Putamen (tissue), 1 donor: Measurements from ENCODE around the gene UFSP1.

Source experiments
- DNase-seq: peaks from one replicate; pipeline ENCODE4 v3.0.0-alpha.2; 2016; ENCODE audit warnings: low spot score

Gene UFSP1

GRCh38 chr7:100882201-100882600 lies 7.3 kb downstream of the UFSP1 start:
- no peak for DNase-seq

DNA sequence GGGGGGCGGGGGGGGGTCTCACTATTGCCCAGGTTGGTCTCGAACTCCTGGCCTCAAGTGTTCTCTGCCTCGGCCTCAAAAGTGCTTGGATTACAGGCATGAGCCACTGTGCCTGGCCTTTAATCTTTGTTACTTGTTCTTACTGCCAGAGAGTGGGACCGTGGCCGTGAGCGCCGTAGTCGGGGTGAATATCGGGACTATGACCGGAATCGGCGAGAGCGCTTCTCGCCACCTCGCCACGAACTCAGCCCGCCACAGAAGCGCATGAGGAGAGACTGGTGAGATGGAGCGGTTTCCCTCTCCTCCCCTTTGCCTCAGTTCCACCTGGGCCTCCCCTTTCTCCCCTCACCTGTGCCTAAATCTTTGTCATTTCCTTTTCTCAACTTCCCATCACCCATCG lies 8.4 kb downstream of the UFSP1 start:
- DNase-seq = no peak

GRCh38 chr7:100880645-100881044 lies 8.9 kb downstream of the UFSP1 start:
- DNase-seq = no peak

- DNase-seq = peak; percentile 39
These were observed 9.7 kb downstream of the UFSP1 start for GRCh38 chr7:100879685-100880261.

DNA sequence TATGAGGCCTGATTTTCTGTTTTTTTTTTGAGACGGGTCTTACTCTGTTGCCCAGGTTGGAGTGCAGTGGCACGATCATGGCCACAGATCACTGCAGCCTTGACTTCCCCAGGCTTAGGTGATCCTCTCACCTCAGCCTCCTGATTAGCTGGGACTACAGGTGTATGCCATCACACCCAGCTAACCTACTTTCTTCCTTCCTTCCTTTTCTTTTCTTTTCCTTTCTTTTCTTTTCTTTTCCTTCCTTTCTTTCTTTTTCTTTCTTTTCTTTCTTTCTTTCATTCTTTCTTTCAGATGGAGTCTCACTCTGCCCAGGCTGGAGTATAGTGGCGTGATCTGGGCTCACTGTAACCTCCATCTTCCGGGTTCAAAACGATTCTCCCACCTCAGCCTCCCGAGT lies 10.8 kb downstream of the UFSP1 start:
- DNase-seq = no peak

- DNase-seq = no peak
These were observed 11.5 kb downstream of the UFSP1 start for GRCh38 chr7:100878013-100878412.

DNA sequence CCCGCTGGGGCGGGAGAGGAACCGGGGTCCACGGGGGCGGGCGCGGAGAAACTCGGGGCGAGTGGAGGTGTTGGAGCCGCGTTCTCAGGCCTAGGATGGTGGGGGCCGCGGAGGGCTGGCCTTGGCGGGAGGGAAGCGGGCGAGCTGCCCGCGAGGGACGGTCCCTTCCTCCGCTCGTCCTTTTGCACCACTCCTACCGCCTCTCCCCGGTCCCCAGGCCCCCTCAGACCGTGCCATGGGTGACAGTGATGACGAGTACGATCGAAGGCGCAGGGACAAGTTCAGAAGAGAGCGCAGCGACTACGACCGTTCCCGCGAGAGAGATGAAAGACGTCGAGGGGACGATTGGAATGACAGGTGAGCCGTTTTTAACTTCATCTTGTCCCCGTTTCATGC lies 14.2 kb downstream of the UFSP1 start:
- DNase-seq = no peak

- peak; percentile 99 for DNase-seq
These were observed 14.7 kb downstream of the UFSP1 start, which contains the start of gene SRRT for GRCh38 chr7:100874577-100875355. TSS of gene SRRT (plus strand) at chr7:100875103. CDS start at chr7:100875591, 488 bp downstream.

GRCh38 chr7:100874300-100874576 lies 15.3 kb downstream of the UFSP1 start:
- DNase-seq = no peak

- DNase-seq = no peak
These were observed 15.8 kb downstream of the UFSP1 start for GRCh38 chr7:100873599-100874299.

GRCh38 chr7:100867776-100868485 lies 21.6 kb downstream of the UFSP1 start:
- no peak for DNase-seq

DNA sequence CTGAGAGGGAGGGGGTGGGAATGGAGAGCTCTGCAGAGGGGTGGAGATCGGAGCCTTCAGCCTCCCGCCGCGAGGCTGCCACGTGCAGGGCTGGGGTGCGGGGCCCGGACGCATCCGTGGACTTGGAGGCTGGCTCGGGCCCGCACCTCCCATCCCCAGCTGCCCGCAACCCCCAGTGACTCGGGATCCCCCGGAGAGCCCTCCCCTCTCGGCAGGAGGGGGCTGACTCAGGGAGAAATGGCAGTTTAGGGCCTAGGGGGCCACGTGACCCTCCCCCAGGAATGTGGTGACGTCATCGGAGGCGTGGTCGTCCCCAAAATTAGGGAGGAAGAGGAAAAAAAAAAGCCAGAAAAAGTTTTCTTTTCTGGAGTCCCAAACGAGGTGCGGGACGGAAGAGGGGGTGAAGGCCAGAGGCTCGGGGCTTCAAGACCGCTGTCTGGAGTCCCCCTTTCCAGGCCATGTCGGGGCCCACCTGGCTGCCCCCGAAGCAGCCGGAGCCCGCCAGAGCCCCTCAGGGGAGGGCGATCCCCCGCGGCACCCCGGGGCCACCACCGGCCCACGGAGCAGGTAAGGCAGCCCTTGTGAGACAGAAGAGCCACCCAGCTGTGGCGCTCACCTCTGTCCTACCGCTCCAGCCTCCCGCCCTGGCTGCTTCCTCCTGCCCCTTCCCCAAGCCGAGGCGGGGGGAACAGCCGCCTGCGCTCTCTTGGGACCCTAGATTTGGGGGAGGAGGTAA lies 22.3 kb downstream of the UFSP1 start, which contains the start of gene TRIP6:
Gene TRIP6, plus strand, starts transcription at position 348 of the 736 bp plus-strand sequence. Its CDS starts 111 bp downstream, at position 459.
- peak; percentile 85 for DNase-seq

DNA sequence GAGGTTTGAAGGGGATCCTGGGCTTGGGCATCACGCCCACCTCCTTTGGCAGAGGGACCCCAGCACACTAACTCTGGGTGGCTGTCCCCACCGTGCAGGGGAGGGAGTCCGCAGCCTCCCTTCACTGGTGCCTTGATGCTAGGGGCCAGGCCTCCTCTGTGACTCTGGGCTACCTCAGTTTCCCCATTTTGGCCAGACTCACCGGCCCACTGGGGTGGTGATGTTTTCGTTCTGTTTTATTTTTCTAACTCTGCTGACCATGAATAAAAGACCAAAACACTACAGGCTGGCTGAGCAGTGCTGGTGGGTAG lies 22.8 kb downstream of the UFSP1 start:
- no peak for DNase-seq

GRCh38 chr7:100865938-100866728 lies 23.4 kb downstream of the UFSP1 start:
- DNase-seq = peak; percentile 81

DNA sequence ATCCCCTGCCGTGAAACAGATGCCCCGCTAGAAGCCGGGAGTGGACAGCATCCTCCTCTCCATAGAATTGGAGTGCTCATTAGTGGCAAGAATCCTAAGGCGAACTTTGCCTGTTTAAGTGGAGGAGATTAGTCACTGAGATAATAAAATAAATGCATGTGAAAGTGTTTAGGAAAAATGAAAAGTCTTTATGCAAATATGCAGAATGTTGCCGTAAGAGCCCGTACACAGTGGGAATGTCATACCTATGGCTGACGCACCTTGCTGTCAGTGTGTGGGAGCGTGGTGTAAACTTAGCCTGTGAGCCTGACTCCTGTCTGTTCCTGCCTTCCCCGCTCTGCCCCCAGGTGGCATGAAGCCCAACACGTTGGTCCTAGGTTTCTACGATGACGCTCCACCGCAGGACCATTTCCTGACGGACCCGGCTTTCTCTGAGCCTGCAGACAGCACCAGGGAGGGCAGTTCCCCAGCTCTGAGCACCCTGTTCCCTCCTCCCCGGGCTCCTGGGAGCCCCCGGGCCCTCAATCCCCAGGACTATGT lies 24.1 kb downstream of the UFSP1 start:
- DNase-seq = peak; percentile 50

DNA sequence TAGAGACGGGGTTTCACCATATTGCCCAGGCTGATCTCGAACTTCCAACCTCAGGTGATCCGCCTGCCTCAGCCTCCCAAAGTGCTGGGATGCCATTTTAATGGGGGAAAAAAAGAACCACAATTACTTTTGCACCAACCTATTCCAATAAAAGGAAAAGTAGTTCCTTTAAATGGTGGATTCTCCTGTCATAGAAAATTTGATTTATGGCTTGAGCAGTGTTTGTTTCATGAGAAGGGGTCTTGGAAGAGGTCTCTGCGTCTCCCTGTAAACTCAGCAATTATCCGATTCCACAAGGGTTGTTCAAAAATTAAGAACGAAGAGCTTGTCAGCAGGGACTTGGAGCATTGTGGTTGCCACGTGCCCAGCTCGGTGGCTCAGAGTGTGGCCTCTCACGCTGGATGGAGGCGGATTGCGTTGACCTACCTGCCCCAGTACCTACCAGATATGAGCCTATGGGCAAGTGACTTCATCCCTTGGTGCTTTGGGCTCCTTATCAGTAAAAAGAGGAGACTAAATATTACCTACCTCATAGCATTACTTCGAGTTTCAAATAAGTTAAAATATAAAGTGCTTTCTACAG lies 25.2 kb downstream of the UFSP1 start:
- no peak for DNase-seq

DNA sequence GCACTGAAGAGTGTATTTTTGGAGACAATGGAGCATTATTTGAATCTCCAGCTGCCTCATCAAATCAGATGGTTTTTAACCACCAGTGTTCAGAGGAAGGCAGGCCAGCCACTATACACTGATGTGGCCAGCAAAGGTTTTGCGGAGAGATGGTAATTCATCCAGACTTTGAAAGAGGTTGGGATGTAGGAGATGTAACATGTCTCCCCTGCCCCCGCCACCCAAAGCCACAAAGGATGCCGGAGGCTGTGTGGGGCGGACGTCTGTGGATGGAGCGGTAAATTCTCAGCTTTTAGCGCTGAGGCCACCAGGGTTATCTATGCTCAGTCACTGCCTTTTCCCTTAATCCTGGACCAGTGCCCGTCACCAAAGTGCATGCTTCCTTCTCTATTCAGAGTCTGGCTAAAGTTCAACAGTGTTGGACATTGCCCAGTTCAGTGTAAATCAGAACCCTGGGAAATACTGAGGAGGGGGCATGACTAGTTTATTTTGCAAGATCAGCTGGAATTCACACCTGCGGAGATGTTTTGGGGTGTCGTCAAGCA lies 26.0 kb downstream of the UFSP1 start:
- no peak for DNase-seq

DNA sequence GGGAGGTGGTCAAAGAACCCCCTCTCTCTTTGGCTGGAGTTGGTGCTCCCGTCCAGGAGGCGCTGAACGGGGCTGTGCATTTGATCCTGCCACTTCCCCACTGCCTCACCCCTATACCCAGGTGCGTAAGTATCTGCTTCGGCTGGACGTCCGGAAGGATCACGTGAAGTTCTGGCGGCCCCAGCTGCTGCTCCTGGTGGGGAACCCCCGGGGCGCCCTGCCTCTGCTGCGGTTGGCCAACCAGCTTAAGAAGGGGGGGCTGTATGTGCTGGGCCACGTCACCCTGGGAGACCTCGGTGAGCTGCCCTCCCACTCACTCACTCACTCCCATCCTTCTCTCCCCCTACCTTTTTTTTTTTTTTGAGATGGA lies 27.9 kb downstream of the UFSP1 start:
- DNase-seq = no peak

- no peak for DNase-seq
These were observed 28.6 kb downstream of the UFSP1 start for GRCh38 chr7:100860702-100861615.
